ENCODE results near the gene ZNF410.
A peak's percentile ranks its signal among the peaks of the same experiment; 100 is the strongest.

Gene ZNF410

GRCh38 chr14:73943083-73943482 is 56.4 kb downstream of the ZNF410 start:
- H3K4me1 ChIP-seq (ENCODE audit: low read length) = peaks cover 30% of the 10 kb centered on the region
- H3K4me3 ChIP-seq (ENCODE audit: low read length) = no peak overlapping the region
- no peak overlapping the region for H3K27ac ChIP-seq (ENCODE audit: low read length)
- H3K9me3 ChIP-seq (ENCODE audit: insufficient read depth, low read length) = no peaks in the 10 kb centered on the region
- H3K27me3 ChIP-seq (ENCODE audit: low read depth, low read length) = no peaks in the 10 kb centered on the region
- no peaks in the 10 kb centered on the region for H3K79me2 ChIP-seq (ENCODE audit: low read length)
- H3K9ac ChIP-seq (ENCODE audit: low read length) = no peak overlapping the region
- TF ChIP-seq EZH2phosphoT487 (IDR thresholded peaks at IDR 0.05; ENCODE audit: low read depth) (no peak), CTCF (IDR thresholded peaks at IDR 0.05; ENCODE audit: low read depth, low read length) (no peak)
- H3K4me2 ChIP-seq (ENCODE audit: low read length) = no peak overlapping the region
- no peak overlapping the region for H2AFZ ChIP-seq (ENCODE audit: low read depth, low read length)
- no peaks in the 10 kb centered on the region for H3K36me3 ChIP-seq (replicated peaks; ENCODE audit: low read depth, low read length)
- H4K20me1 ChIP-seq (ENCODE audit: insufficient read depth, low read length) = no peaks in the 10 kb centered on the region

- TF ChIP-seq EZH2phosphoT487 (IDR thresholded peaks at IDR 0.05; ENCODE audit: low read depth) (no peak), CTCF (IDR thresholded peaks at IDR 0.05; ENCODE audit: low read depth, low read length) (no peak)
- H3K9me3 ChIP-seq (ENCODE audit: insufficient read depth, low read length) = no peaks in the 10 kb centered on the region
- no peaks in the 10 kb centered on the region for H3K79me2 ChIP-seq (ENCODE audit: low read length)
- H4K20me1 ChIP-seq (ENCODE audit: insufficient read depth, low read length) = no peaks in the 10 kb centered on the region
- H2AFZ ChIP-seq (ENCODE audit: low read depth, low read length) = no peak overlapping the region
- H3K4me3 ChIP-seq (ENCODE audit: low read length) = no peak overlapping the region
- no peak overlapping the region for H3K27ac ChIP-seq (ENCODE audit: low read length)
- H3K27me3 ChIP-seq (ENCODE audit: low read depth, low read length) = no peaks in the 10 kb centered on the region
- H3K4me2 ChIP-seq (ENCODE audit: low read length) = no peak overlapping the region
- no peak overlapping the region for H3K9ac ChIP-seq (ENCODE audit: low read length)
- H3K36me3 ChIP-seq (replicated peaks; ENCODE audit: low read depth, low read length) = no peaks in the 10 kb centered on the region
- H3K4me1 ChIP-seq (ENCODE audit: low read length) = peaks cover 30% of the 10 kb centered on the region
Observed at GRCh38 chr14:73944432-73945158, 57.9 kb downstream of the ZNF410 start.

- Histone ChIP-seq H3K4me3 (ENCODE audit: low read length) (no peak overlapping the region), H2AFZ (ENCODE audit: low read depth, low read length) (no peak overlapping the region), H4K20me1 (ENCODE audit: insufficient read depth, low read length) (no peaks in the 10 kb centered on the region), H3K4me2 (ENCODE audit: low read length) (no peak overlapping the region), H3K27ac (ENCODE audit: low read length) (no peak overlapping the region), H3K27me3 (ENCODE audit: low read depth, low read length) (no peaks in the 10 kb centered on the region), H3K36me3 (replicated peaks; ENCODE audit: low read depth, low read length) (no peaks in the 10 kb centered on the region), H3K9ac (ENCODE audit: low read length) (no peak overlapping the region), H3K9me3 (ENCODE audit: insufficient read depth, low read length) (no peaks in the 10 kb centered on the region), H3K4me1 (ENCODE audit: low read length) (peaks cover 30% of the 10 kb centered on the region), H3K79me2 (ENCODE audit: low read length) (no peaks in the 10 kb centered on the region)
- TF ChIP-seq CTCF (IDR thresholded peaks at IDR 0.05; ENCODE audit: low read depth, low read length) = no peak
- TF ChIP-seq EZH2phosphoT487 (IDR thresholded peaks at IDR 0.05; ENCODE audit: low read depth) = no peak
Observed at GRCh38 chr14:73945159-73945670, 58.6 kb downstream of the ZNF410 start.

- Histone ChIP-seq H3K79me2 (ENCODE audit: low read length) (no peaks in the 10 kb centered on the region), H3K27ac (ENCODE audit: low read length) (peak within 1 kb of the TSS; percentile 61), H3K9ac (ENCODE audit: low read length) (peak within 1 kb of the TSS; percentile 79), H3K4me1 (ENCODE audit: low read length) (peaks cover 32% of the 10 kb centered on the region), H3K4me3 (ENCODE audit: low read length) (peak within 1 kb of the TSS; percentile 99), H4K20me1 (ENCODE audit: insufficient read depth, low read length) (no peaks in the 10 kb centered on the region), H3K36me3 (replicated peaks; ENCODE audit: low read depth, low read length) (peaks cover 4% of the 10 kb centered on the region), H3K9me3 (ENCODE audit: insufficient read depth, low read length) (no peaks in the 10 kb centered on the region), H2AFZ (ENCODE audit: low read depth, low read length) (peak within 1 kb of the TSS; percentile 98), H3K27me3 (ENCODE audit: low read depth, low read length) (no peaks in the 10 kb centered on the region), H3K4me2 (ENCODE audit: low read length) (peak within 1 kb of the TSS; percentile 84)
- peak; percentile 23; the same call in 1 of the 2 replicates for TF ChIP-seq CTCF (IDR thresholded peaks at IDR 0.05; ENCODE audit: low read depth, low read length)
- no peak for TF ChIP-seq EZH2phosphoT487 (IDR thresholded peaks at IDR 0.05; ENCODE audit: low read depth)
Observed at GRCh38 chr14:73949752-73950734, 63.4 kb downstream of the ZNF410 start, which contains the start of the genes COQ6 and FAM161B. Gene COQ6 (plus strand): TSS chr14:73950302. CDS start chr14:73950333, 31 bp downstream. Gene FAM161B (minus strand): TSS chr14:73950094. CDS start chr14:73950026, 68 bp downstream.

All from OCI-LY3 (cell line).